Measurements from ENCODE around the gene ZNF414.

- no peak for TF ChIP-seq CTCF (conservative IDR thresholded peaks at IDR 0.05; ENCODE audit: low read depth in 2 of 2)
- TF ChIP-seq JUNB (IDR thresholded peaks at IDR 0.05; ENCODE audit: unreplicated experiment) = no peak
- TF ChIP-seq POLR2AphosphoS5 (IDR thresholded peaks at IDR 0.05; ENCODE audit: low read depth) = no peak
- TF ChIP-seq REST (IDR thresholded peaks at IDR 0.05; ENCODE audit: unreplicated experiment) = no peak
Observed at GRCh38 chr19:8460516-8461298, 53.3 kb downstream of the ZNF414 start.
